BLaER1 (cell line): ENCODE results near the gene ARID2.

Source experiments
- H3K27ac ChIP-seq: shearing (Covaris generic); formaldehyde crosslinking; 2 replicates; pipeline ENCODE4 v1.8.1; 2022
- H3K27me3 ChIP-seq: shearing (Covaris generic); formaldehyde crosslinking; 2 replicates; pipeline ENCODE4 v1.8.1; 2022
- H3K36me3 ChIP-seq: shearing (Covaris generic); formaldehyde crosslinking; 2 replicates; pipeline ENCODE4 v1.8.1; 2022
- H3K4me1 ChIP-seq: shearing (Covaris generic); formaldehyde crosslinking; 2 replicates; pipeline ENCODE4 v1.8.1; 2022
- H3K4me2 ChIP-seq: shearing (Covaris generic); formaldehyde crosslinking; 2 replicates; pipeline ENCODE4 v1.8.1; 2022
- H3K4me3 ChIP-seq: shearing (Covaris generic); formaldehyde crosslinking; 2 replicates; pipeline ENCODE4 v1.8.1; 2022
- H3K9ac ChIP-seq: shearing (Covaris generic); formaldehyde crosslinking; 2 replicates; pipeline ENCODE4 v1.8.1; 2022
- H3K9me3 ChIP-seq: shearing (Covaris generic); formaldehyde crosslinking; 2 replicates; pipeline ENCODE4 v1.8.1; 2022
- H4K20me1 ChIP-seq: shearing (Covaris generic); formaldehyde crosslinking; 2 replicates; pipeline ENCODE4 v1.8.1; 2022
- Cebpa-rat ChIP-seq: shearing (Covaris generic); IDR thresholded peaks from 2 replicates; pipeline ENCODE4 v1.8.1; 2022

ARID2 gene

DNA sequence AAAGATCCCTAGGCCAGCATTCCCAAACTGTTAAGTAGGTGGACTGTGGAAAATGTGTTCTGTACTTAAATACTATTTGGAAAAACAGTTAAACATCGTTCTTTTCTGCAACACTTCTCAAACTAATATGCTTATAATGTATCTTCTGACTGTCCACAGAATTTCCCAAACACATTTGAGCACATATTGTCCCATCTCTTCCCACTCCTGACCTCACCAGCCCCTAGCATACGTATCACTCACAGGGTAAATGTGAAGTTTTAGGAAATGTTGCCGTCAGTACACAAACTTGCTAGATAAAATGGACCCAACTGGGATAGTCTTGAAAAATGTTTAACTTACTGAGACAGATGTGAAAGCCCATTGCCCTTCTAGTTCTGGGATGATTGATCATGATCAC, 27.7 kb downstream of the ARID2 start:
- Histone ChIP-seq H3K27me3 (no peaks in the 10 kb centered on the region), H3K27ac (no peak overlapping the region), H3K4me2 (no peak overlapping the region), H3K4me1 (no peaks in the 10 kb centered on the region), H3K9me3 (no peaks in the 10 kb centered on the region), H4K20me1 (peaks cover 100% of the 10 kb centered on the region), H3K36me3 (peaks cover 37% of the 10 kb centered on the region), H3K4me3 (no peak overlapping the region), H3K9ac (no peak overlapping the region)
- TF ChIP-seq Cebpa-rat, result no peak

- Histone ChIP-seq H3K4me3 (no peak overlapping the region), H3K4me1 (no peaks in the 10 kb centered on the region), H3K9me3 (no peaks in the 10 kb centered on the region), H3K27me3 (no peaks in the 10 kb centered on the region), H3K9ac (no peak overlapping the region), H4K20me1 (peaks cover 100% of the 10 kb centered on the region), H3K27ac (no peak overlapping the region), H3K36me3 (peaks cover 37% of the 10 kb centered on the region), H3K4me2 (no peak overlapping the region)
- TF ChIP-seq Cebpa-rat, result no peak
Observed at GRCh38 chr12:45760333-45760732, 30.8 kb downstream of the ARID2 start.

- H3K4me3 ChIP-seq, result no peak overlapping the region
- peaks cover 37% of the 10 kb centered on the region for H3K36me3 ChIP-seq
- peaks cover 83% of the 10 kb centered on the region for H4K20me1 ChIP-seq
- no peak for TF ChIP-seq Cebpa-rat
- H3K4me2 ChIP-seq, result no peak overlapping the region
- H3K4me1 ChIP-seq, result no peaks in the 10 kb centered on the region
- no peaks in the 10 kb centered on the region for H3K27me3 ChIP-seq
- peaks cover 14% of the 10 kb centered on the region for H3K9me3 ChIP-seq
- no peak overlapping the region for H3K9ac ChIP-seq
- H3K27ac ChIP-seq, result no peak overlapping the region
Observed at GRCh38 chr12:45762185-45763110, 32.9 kb downstream of the ARID2 start.

DNA sequence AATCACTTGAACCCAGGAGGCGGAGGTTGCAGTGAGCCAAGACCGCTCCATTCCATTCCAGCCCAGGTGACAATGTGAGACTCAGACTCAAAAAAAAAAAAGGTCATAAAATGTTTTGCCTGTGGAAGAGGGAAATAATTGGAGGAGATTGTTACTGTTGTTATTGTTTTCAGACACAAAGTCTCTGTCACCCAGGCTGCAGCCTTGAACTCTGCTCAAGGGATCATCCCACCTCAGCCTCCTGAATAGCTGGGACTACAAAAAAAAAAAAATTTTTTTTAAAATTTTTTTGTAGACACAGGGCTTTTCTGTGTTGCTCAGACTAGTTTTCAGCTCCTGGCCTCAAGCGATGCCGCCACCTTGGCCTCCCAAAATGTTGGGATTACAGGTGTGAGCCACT, 33.9 kb downstream of the ARID2 start:
- Histone ChIP-seq H3K4me1 (no peaks in the 10 kb centered on the region), H3K4me2 (no peak overlapping the region), H4K20me1 (peaks cover 74% of the 10 kb centered on the region), H3K27me3 (no peaks in the 10 kb centered on the region), H3K4me3 (no peak overlapping the region), H3K9me3 (peaks cover 23% of the 10 kb centered on the region), H3K9ac (no peak overlapping the region), H3K27ac (no peak overlapping the region), H3K36me3 (peaks cover 44% of the 10 kb centered on the region)
- no peak for TF ChIP-seq Cebpa-rat

GRCh38 chr12:45768194-45768593, 38.7 kb downstream of the ARID2 start:
- Histone ChIP-seq H3K27ac (no peak overlapping the region), H3K9me3 (peaks cover 47% of the 10 kb centered on the region), H4K20me1 (peaks cover 53% of the 10 kb centered on the region), H3K27me3 (no peaks in the 10 kb centered on the region), H3K4me3 (no peak overlapping the region), H3K4me1 (no peaks in the 10 kb centered on the region), H3K4me2 (no peak overlapping the region), H3K9ac (no peak overlapping the region), H3K36me3 (peaks cover 62% of the 10 kb centered on the region)
- no peak for TF ChIP-seq Cebpa-rat

DNA sequence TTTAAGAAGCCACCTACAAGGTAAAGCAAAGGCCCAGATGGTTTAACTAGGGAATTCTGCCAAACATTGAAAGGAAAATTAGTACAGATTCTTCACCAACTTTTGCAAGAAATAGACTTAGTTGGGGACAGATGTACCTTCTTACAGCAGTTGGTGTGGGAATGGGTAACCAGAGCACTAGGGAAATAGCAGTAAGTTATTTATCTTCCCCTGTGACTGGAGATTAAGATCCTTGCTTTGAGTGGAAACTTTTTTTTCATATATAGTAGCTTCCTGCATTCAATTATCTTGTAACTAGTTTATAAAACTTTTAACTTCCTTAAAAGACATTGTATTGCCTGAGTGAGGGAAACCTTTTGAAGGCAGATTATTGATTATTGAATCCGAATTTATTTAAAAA, 44.2 kb downstream of the ARID2 start:
- Histone ChIP-seq H3K27me3 (no peaks in the 10 kb centered on the region), H3K9ac (no peak overlapping the region), H3K9me3 (peaks cover 20% of the 10 kb centered on the region), H4K20me1 (peaks cover 81% of the 10 kb centered on the region), H3K4me3 (no peak overlapping the region), H3K4me1 (no peaks in the 10 kb centered on the region), H3K4me2 (no peak overlapping the region), H3K27ac (no peak overlapping the region), H3K36me3 (peaks cover 25% of the 10 kb centered on the region)
- TF ChIP-seq Cebpa-rat, result no peak

DNA sequence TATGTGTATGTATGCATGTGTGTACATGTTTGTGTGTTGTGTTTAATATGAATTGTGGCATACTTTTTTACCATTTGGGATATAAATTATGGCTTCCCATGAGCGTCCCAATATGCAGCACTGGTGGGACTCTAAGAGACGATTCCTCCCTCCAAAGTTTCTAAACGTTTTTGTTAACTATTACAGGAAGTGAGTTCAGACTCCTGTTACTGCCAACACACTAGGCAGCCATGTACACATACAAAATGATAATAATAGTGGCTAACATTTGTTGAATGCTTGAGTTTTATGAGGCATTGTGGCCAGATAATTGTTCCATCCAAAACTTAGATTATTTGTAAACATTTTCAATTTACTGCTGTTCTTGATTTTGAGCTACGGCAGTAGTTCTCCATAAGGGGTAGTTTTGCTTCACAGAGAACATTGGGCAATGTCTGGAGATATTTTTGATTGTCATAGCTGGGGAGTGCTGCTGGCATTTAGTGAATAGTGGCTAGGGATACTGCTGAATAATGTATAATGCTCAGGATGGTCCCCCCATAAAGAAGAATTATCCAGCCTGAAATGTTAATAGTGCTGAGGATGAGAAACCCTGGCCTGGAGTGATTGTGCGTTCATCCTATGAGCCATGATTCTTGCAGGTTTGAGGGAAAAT, 45.1 kb downstream of the ARID2 start:
- H3K4me2 ChIP-seq, result no peak overlapping the region
- peaks cover 81% of the 10 kb centered on the region for H4K20me1 ChIP-seq
- peaks cover 17% of the 10 kb centered on the region for H3K36me3 ChIP-seq
- peaks cover 11% of the 10 kb centered on the region for H3K9me3 ChIP-seq
- no peak overlapping the region for H3K27ac ChIP-seq
- no peak for TF ChIP-seq Cebpa-rat
- H3K4me3 ChIP-seq, result no peak overlapping the region
- no peak overlapping the region for H3K9ac ChIP-seq
- H3K27me3 ChIP-seq, result no peaks in the 10 kb centered on the region
- no peaks in the 10 kb centered on the region for H3K4me1 ChIP-seq

- Histone ChIP-seq H3K4me2 (no peak overlapping the region), H3K36me3 (peaks cover 10% of the 10 kb centered on the region), H4K20me1 (peaks cover 86% of the 10 kb centered on the region), H3K4me3 (no peak overlapping the region), H3K4me1 (no peaks in the 10 kb centered on the region), H3K9ac (no peak overlapping the region), H3K9me3 (peaks cover 3% of the 10 kb centered on the region), H3K27ac (no peak overlapping the region), H3K27me3 (no peaks in the 10 kb centered on the region)
- no peak for TF ChIP-seq Cebpa-rat
Observed at GRCh38 chr12:45775465-45775864, 46.0 kb downstream of the ARID2 start.

- Histone ChIP-seq H4K20me1 (peaks cover 85% of the 10 kb centered on the region), H3K4me2 (no peak overlapping the region), H3K4me3 (no peak overlapping the region), H3K4me1 (no peaks in the 10 kb centered on the region), H3K9me3 (no peaks in the 10 kb centered on the region), H3K27ac (no peak overlapping the region), H3K36me3 (peaks cover 9% of the 10 kb centered on the region; the same call in 1 of the 2 replicates), H3K27me3 (no peaks in the 10 kb centered on the region), H3K9ac (no peak overlapping the region)
- no peak for TF ChIP-seq Cebpa-rat
Observed at GRCh38 chr12:45775964-45776363, 46.5 kb downstream of the ARID2 start.

DNA sequence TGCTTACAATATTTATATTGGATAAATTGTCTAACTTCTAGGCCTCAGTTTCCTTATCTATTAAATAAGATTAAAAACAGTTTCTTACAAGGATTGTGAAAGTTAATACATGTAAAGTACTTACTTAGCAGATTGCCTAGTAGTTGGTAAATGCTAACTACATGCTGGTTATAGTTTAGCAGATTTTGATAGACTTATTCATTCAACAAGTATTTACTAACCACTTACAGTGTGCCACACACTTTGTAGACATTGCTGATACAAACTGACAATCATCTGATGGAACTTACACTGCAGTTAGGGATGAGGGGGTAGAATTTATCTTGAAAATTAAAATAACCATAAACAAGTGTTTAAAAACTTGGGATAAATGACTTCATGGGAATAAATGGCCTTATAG, 50.4 kb downstream of the ARID2 start:
- H3K36me3 ChIP-seq, result peaks cover 4% of the 10 kb centered on the region; the same call in 1 of the 2 replicates
- no peak overlapping the region for H3K4me2 ChIP-seq
- no peak for TF ChIP-seq Cebpa-rat
- H3K9me3 ChIP-seq, result no peaks in the 10 kb centered on the region
- peaks cover 84% of the 10 kb centered on the region for H4K20me1 ChIP-seq
- H3K27me3 ChIP-seq, result no peaks in the 10 kb centered on the region
- H3K27ac ChIP-seq, result no peak overlapping the region
- H3K4me3 ChIP-seq, result no peak overlapping the region
- H3K4me1 ChIP-seq, result no peaks in the 10 kb centered on the region
- no peak overlapping the region for H3K9ac ChIP-seq
